Upper lobe of right lung (tissue), 1 donor: Measurements from ENCODE around the gene ZER1. TPM values are rescaled to one million over a fixed set of nuclear protein-coding genes. Genes with fewer than 3 reads are reported as not detected.
A peak's percentile ranks its signal among the peaks of the same experiment; 100 is the strongest.

ENCODE experiments used
- ATAC-seq: fragments of 200-7000 bp; cut with Tn5 transposase; one replicate; pipeline ENCODE4 v1.9.1; 2020; ENCODE audit warnings: mild to moderate bottlenecking, moderate library complexity
- DNase-seq: peaks from one replicate; pipeline ENCODE4 v3.0.0-alpha.2; 2020
- H3K27ac ChIP-seq: fragments of 200-600 bp; one replicate; pipeline ENCODE4 v1.8.0; 2022
- H3K27me3 ChIP-seq: fragments of 200-600 bp; one replicate; pipeline ENCODE4 v1.8.0; 2022; ENCODE audit warnings: mild to moderate bottlenecking
- H3K36me3 ChIP-seq: fragments of 200-600 bp; one replicate; pipeline ENCODE4 v1.8.0; 2022
- H3K4me1 ChIP-seq: fragments of 200-600 bp; one replicate; pipeline ENCODE4 v1.8.0; 2022
- H3K4me3 ChIP-seq: fragments of 200-600 bp; one replicate; pipeline ENCODE4 v1.8.0; 2022; ENCODE audit warnings: mild to moderate bottlenecking
- H3K9me3 ChIP-seq: fragments of 200-600 bp; one replicate; pipeline ENCODE4 v1.8.0; 2022
- intact Hi-C: fragments of 100-400 bp; cut with DNase I; formaldehyde crosslinking; loops from one replicate; pipeline ENCODE4 v1.11.0; 2022
- total RNA-seq: library from RNA; stranded (reverse); fragmentation: NEBNext Ultra II Directional; extraction: Animal tissue kit (Norgen Biotek cat#: 25700); gene quantifications from one replicate; pipeline ENCODE4 v1.2.1, GENCODE V29; 2021
- TF ChIP-seq, protein P1 (sequence below): fragments of 200-600 bp; IDR thresholded peaks from one replicate; pipeline ENCODE4 v1.8.0; 2022; ENCODE audit warnings: antibody characterized with exemption
- donor health status: DM: no; HTN: yes; CAD: no; lungs with severe emphysema.

Gene ZER1
- total RNA-seq, 1 donor from 2014 or later, result 32.0 TPM

DNA sequence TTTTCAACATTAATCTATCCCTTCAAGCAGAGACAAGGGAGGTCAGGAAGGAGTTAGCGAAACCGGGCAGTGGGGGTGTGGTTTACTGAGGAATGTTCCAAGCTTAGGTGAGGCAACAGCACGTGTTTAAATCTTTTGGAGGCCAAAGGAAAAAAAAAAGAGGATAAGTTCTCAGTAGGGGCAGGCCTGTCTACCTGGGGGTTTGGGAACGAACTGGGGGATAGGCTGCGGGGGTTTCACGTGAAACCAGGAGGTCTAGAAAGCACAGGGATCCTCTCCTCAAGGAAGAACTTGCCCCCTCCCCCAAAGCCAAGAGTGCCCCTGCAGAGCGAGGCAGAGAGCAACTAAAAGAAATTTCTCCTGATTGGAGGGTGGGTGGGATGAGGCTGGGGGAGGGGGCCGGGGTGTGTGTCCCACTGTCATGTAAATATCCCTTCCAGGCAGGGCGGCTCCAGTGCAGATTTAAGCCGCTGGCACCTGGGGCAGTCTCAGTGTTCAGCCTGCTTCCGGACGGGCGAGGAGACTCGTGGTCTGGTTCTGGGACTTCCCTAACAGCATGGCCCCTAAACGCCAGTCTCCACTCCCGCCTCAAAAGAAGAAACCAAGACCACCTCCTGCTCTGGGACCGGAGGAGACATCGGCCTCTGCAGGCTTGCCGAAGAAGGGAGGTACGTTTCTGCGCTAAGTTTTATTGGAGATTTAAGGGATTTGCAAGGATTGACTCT is 88.2 kb downstream of the ZER1 start:
- H3K4me3 ChIP-seq, result peak overlapping the region; percentile 76
- H3K9me3 ChIP-seq, result no peaks in the 10 kb centered on the region
- H3K4me1 ChIP-seq, result peaks cover 37% of the 10 kb centered on the region
- peak overlapping the region; percentile 89 for H3K27ac ChIP-seq
- ATAC-seq (peak; percentile 60), DNase-seq (peak; percentile 83)
- H3K36me3 ChIP-seq, result no peaks in the 10 kb centered on the region
- H3K27me3 ChIP-seq, result no peaks in the 10 kb centered on the region
- TF ChIP-seq, protein P1, sequence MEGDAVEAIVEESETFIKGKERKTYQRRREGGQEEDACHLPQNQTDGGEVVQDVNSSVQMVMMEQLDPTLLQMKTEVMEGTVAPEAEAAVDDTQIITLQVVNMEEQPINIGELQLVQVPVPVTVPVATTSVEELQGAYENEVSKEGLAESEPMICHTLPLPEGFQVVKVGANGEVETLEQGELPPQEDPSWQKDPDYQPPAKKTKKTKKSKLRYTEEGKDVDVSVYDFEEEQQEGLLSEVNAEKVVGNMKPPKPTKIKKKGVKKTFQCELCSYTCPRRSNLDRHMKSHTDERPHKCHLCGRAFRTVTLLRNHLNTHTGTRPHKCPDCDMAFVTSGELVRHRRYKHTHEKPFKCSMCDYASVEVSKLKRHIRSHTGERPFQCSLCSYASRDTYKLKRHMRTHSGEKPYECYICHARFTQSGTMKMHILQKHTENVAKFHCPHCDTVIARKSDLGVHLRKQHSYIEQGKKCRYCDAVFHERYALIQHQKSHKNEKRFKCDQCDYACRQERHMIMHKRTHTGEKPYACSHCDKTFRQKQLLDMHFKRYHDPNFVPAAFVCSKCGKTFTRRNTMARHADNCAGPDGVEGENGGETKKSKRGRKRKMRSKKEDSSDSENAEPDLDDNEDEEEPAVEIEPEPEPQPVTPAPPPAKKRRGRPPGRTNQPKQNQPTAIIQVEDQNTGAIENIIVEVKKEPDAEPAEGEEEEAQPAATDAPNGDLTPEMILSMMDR, result no peak
- intact Hi-C loops, result no loop called here

Other genes starting within 250 kb of the ZER1 start
- gene SPTAN1, start 219.3 kb downstream of the ZER1 start, total RNA-seq, result 358 TPM
- gene DYNC2I2, start 115.1 kb downstream of the ZER1 start, total RNA-seq, result 37.3 TPM
- gene SET, start 82.7 kb downstream of the ZER1 start, total RNA-seq, result 227 TPM
- gene PKN3, start 69.4 kb downstream of the ZER1 start, total RNA-seq, result 13.4 TPM
- 28.2 TPM for gene ZDHHC12, start 47.8 kb downstream of the ZER1 start, total RNA-seq
- gene TBC1D13, start 15.3 kb upstream of the ZER1 start, total RNA-seq, result 27.1 TPM
- gene ENDOG, start 46.6 kb upstream of the ZER1 start, total RNA-seq, result 18.6 TPM
- gene SPOUT1, start 57.9 kb upstream of the ZER1 start, total RNA-seq, result 45.8 TPM
- gene KYAT1, start 110.0 kb upstream of the ZER1 start, total RNA-seq, result 6.6 TPM
- 68.1 TPM for gene LRRC8A, start 110.2 kb upstream of the ZER1 start, total RNA-seq
- gene PHYHD1, start 149.1 kb upstream of the ZER1 start, total RNA-seq, result 46.5 TPM
- gene DOLK, start 175.7 kb upstream of the ZER1 start, total RNA-seq, result 15.5 TPM
- 49.6 TPM for gene NUP188, start 175.8 kb upstream of the ZER1 start, total RNA-seq